ENCODE measurements around the gene AGBL5.

The AGBL5 gene

GRCh38 chr2:27050996-27051901 lies at the start of gene AGBL5:
Gene AGBL5 (plus strand): TSS chr2:27051668. CDS start chr2:27052959, 1,291 bp downstream.
- DNase-seq = peak; percentile 97

GRCh38 chr2:27001950-27002349 lies 49.5 kb upstream of the AGBL5 start:
- DNase-seq = no peak

GRCh38 chr2:27003007-27003406 lies 48.5 kb upstream of the AGBL5 start:
- no peak for DNase-seq

GRCh38 chr2:27003857-27004256 lies 47.6 kb upstream of the AGBL5 start:
- DNase-seq = no peak

- no peak for DNase-seq
These were observed 44.7 kb upstream of the AGBL5 start for GRCh38 chr2:27006602-27007415.

- DNase-seq = no peak
These were observed 43.8 kb upstream of the AGBL5 start for GRCh38 chr2:27007416-27008374.

- DNase-seq = no peak
These were observed 42.8 kb upstream of the AGBL5 start for GRCh38 chr2:27008678-27009077.

GRCh38 chr2:27009083-27009482 lies 42.4 kb upstream of the AGBL5 start:
- DNase-seq = no peak

- DNase-seq = no peak
These were observed 41.8 kb upstream of the AGBL5 start for GRCh38 chr2:27009716-27010115.

GRCh38 chr2:27010139-27010538 lies 41.3 kb upstream of the AGBL5 start:
- DNase-seq = no peak

- no peak for DNase-seq
These were observed 37.7 kb upstream of the AGBL5 start for GRCh38 chr2:27013738-27014137.

- no peak for DNase-seq
These were observed 36.6 kb upstream of the AGBL5 start for GRCh38 chr2:27014771-27015433.

- DNase-seq = peak; percentile 66
These were observed 34.6 kb upstream of the AGBL5 start for GRCh38 chr2:27016801-27017325.

- no peak for DNase-seq
These were observed 33.3 kb upstream of the AGBL5 start for GRCh38 chr2:27018142-27018541.

GRCh38 chr2:27019459-27019858 lies 32.0 kb upstream of the AGBL5 start:
- no peak for DNase-seq

- DNase-seq = no peak
These were observed 31.3 kb upstream of the AGBL5 start for GRCh38 chr2:27019931-27020855.

- no peak for DNase-seq
These were observed 30.0 kb upstream of the AGBL5 start for GRCh38 chr2:27021253-27022049.

- DNase-seq = no peak
These were observed 27.7 kb upstream of the AGBL5 start for GRCh38 chr2:27023740-27024139.

- no peak for DNase-seq
These were observed 27.3 kb upstream of the AGBL5 start for GRCh38 chr2:27024188-27024587.

GRCh38 chr2:27024812-27025211 lies 26.7 kb upstream of the AGBL5 start:
- DNase-seq = no peak
